ENCODE results near the gene PSEN1. TPM values are rescaled to one million over a fixed set of nuclear protein-coding genes. Genes with fewer than 3 reads are reported as not detected.

PSEN1 gene
- total RNA-seq, 1 experiment from 2014 or later, result 26.9 TPM

DNA sequence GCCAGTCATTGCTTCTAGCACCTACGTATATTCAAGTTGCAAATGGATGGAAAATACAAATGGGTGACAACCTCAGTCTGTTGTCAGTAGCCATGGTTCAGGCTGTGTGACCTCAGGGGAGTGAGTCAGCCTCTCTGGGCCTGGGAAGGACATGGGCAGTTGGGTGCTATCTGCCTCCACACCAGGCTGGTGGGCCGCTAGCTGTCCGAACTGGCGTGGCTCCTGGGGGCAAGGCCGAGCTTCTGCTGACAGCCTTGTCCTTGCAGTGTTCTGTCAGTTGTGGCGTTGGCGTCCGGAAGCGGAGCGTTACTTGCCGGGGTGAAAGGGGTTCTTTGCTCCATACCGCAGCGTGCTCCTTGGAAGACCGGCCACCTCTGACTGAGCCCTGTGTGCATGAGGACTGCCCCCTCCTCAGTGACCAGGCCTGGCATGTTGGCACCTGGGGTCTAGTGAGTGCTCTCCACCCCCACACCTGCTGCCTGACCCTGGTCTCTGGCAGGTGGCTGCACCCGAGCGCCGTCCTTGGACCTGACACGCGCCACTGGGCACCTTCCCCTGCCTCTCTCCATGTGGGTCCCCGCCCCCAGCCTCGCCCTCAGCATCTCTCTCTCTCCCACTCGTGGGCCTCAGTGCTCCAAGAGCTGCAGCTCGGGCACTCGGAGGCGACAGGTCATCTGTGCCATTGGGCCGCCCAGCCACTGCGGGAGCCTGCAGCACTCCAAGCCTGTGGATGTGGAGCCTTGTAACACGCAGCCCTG lies 118.1 kb downstream of the PSEN1 start:
- no TSS peak for BruUV-seq (replicated peaks)
- Histone ChIP-seq H3K4me1 (ENCODE audit: control insufficient read depth in 1 of 2, insufficient read depth in 2 of 2, low read length in 2 of 2) (no peaks in the 10 kb centered on the region), H4K20me1 (ENCODE audit: insufficient read depth) (no peaks in the 10 kb centered on the region), H3K9ac (ENCODE audit: low read length) (no peak overlapping the region), H3K36me3 (ENCODE audit: control insufficient read depth in 1 of 2, insufficient read depth in 2 of 2, low read length in 2 of 2) (no peaks in the 10 kb centered on the region; a peak in 1 of 4 replicates), H3K27ac (ENCODE audit: low read depth, low read length) (no peak overlapping the region), H3K27me3 (ENCODE audit: insufficient read depth, low read length) (no peaks in the 10 kb centered on the region), H3K9me2 (ENCODE audit: insufficient read depth) (no peaks in the 10 kb centered on the region), H3K79me2 (ENCODE audit: insufficient read depth, low read length) (no peaks in the 10 kb centered on the region), H3K4me3 (replicated peaks in 1 of 2; ENCODE audit: low read depth in 1 of 2, low read length in 2 of 2) (no peak overlapping the region), H3K9me3 (ENCODE audit: control insufficient read depth in 1 of 2, insufficient read depth in 1 of 2, low read depth in 1 of 2, low read length in 2 of 2) (no peaks in the 10 kb centered on the region), H3K4me2 (ENCODE audit: low read length) (no peak overlapping the region), H2AFZ (ENCODE audit: low read depth, low read length, poor library complexity, severe bottlenecking) (no peak overlapping the region)
- ATAC-seq (no peak), DNase-seq (ENCODE audit: low read depth, low spot score) (no peak)
- ChIA-PET POLR2A (no interaction called here), CTCF (no interaction called here), RAD21 (ENCODE audit: low non-redundant PET in 1 of 2, low total read pairs in 2 of 2, uncharacterized antibody in 2 of 2, unreplicated experiment in 2 of 2) (no interaction called here)
- intact Hi-C loops (cut with micrococcal nuclease), result no loop called here
- TF ChIP-seq, protein P1, sequence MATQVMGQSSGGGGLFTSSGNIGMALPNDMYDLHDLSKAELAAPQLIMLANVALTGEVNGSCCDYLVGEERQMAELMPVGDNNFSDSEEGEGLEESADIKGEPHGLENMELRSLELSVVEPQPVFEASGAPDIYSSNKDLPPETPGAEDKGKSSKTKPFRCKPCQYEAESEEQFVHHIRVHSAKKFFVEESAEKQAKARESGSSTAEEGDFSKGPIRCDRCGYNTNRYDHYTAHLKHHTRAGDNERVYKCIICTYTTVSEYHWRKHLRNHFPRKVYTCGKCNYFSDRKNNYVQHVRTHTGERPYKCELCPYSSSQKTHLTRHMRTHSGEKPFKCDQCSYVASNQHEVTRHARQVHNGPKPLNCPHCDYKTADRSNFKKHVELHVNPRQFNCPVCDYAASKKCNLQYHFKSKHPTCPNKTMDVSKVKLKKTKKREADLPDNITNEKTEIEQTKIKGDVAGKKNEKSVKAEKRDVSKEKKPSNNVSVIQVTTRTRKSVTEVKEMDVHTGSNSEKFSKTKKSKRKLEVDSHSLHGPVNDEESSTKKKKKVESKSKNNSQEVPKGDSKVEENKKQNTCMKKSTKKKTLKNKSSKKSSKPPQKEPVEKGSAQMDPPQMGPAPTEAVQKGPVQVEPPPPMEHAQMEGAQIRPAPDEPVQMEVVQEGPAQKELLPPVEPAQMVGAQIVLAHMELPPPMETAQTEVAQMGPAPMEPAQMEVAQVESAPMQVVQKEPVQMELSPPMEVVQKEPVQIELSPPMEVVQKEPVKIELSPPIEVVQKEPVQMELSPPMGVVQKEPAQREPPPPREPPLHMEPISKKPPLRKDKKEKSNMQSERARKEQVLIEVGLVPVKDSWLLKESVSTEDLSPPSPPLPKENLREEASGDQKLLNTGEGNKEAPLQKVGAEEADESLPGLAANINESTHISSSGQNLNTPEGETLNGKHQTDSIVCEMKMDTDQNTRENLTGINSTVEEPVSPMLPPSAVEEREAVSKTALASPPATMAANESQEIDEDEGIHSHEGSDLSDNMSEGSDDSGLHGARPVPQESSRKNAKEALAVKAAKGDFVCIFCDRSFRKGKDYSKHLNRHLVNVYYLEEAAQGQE (IDR thresholded peaks at IDR 0.05; ENCODE audit: low read depth), result no peak
- TF ChIP-seq, protein P2, sequence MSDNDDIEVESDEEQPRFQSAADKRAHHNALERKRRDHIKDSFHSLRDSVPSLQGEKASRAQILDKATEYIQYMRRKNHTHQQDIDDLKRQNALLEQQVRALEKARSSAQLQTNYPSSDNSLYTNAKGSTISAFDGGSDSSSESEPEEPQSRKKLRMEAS (IDR thresholded peaks at IDR 0.05), result no peak
- no peak for TF ChIP-seq CBX3 (IDR thresholded peaks at IDR 0.05; ENCODE audit: low read depth)
- TF ChIP-seq EGR1 (IDR thresholded peaks at IDR 0.05; ENCODE audit: low read depth), result no peak
- TF ChIP-seq YY1 (IDR thresholded peaks at IDR 0.05; ENCODE audit: extremely low read depth, insufficient replicate concordance, low read depth, low read length), result no peak
- TF ChIP-seq EZH2 (IDR thresholded peaks at IDR 0.05), result no peak
- TF ChIP-seq ELF1 (IDR thresholded peaks at IDR 0.05; ENCODE audit: borderline replicate concordance, low read depth), result no peak
- TF ChIP-seq, protein P3, sequence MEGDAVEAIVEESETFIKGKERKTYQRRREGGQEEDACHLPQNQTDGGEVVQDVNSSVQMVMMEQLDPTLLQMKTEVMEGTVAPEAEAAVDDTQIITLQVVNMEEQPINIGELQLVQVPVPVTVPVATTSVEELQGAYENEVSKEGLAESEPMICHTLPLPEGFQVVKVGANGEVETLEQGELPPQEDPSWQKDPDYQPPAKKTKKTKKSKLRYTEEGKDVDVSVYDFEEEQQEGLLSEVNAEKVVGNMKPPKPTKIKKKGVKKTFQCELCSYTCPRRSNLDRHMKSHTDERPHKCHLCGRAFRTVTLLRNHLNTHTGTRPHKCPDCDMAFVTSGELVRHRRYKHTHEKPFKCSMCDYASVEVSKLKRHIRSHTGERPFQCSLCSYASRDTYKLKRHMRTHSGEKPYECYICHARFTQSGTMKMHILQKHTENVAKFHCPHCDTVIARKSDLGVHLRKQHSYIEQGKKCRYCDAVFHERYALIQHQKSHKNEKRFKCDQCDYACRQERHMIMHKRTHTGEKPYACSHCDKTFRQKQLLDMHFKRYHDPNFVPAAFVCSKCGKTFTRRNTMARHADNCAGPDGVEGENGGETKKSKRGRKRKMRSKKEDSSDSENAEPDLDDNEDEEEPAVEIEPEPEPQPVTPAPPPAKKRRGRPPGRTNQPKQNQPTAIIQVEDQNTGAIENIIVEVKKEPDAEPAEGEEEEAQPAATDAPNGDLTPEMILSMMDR (IDR thresholded peaks at IDR 0.05 in 2 of 3, conservative IDR thresholded peaks at IDR 0.05 in 1 of 3; ENCODE audit: borderline replicate concordance in 1 of 3, insufficient read depth in 1 of 3, low read depth in 2 of 3, low read length in 2 of 3), result no peak
- TF ChIP-seq EZH2phosphoT487 (IDR thresholded peaks at IDR 0.05; ENCODE audit: borderline replicate concordance), result no peak
- no peak for TF ChIP-seq ZNF274 (IDR thresholded peaks at IDR 0.05; ENCODE audit: low read depth, low read length)
- TF ChIP-seq, protein P4, sequence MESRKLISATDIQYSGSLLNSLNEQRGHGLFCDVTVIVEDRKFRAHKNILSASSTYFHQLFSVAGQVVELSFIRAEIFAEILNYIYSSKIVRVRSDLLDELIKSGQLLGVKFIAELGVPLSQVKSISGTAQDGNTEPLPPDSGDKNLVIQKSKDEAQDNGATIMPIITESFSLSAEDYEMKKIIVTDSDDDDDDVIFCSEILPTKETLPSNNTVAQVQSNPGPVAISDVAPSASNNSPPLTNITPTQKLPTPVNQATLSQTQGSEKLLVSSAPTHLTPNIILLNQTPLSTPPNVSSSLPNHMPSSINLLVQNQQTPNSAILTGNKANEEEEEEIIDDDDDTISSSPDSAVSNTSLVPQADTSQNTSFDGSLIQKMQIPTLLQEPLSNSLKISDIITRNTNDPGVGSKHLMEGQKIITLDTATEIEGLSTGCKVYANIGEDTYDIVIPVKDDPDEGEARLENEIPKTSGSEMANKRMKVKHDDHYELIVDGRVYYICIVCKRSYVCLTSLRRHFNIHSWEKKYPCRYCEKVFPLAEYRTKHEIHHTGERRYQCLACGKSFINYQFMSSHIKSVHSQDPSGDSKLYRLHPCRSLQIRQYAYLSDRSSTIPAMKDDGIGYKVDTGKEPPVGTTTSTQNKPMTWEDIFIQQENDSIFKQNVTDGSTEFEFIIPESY (IDR thresholded peaks at IDR 0.05; ENCODE audit: extremely low read depth, insufficient replicate concordance, low read length), result no peak
- TF ChIP-seq, protein P5, sequence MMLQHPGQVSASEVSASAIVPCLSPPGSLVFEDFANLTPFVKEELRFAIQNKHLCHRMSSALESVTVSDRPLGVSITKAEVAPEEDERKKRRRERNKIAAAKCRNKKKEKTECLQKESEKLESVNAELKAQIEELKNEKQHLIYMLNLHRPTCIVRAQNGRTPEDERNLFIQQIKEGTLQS (IDR thresholded peaks at IDR 0.05), result no peak

Data from HCT116 (cell line).